ENCODE data around the gene MYO1B. TPM values are rescaled to one million over a fixed set of nuclear protein-coding genes. Genes with fewer than 3 reads are reported as not detected.

MYO1B gene
- total RNA-seq, 1 donor = 246 TPM

GRCh38 chr2:191312163-191312562 lies 67.0 kb downstream of the MYO1B start:
- Histone ChIP-seq H3K4me3 (ENCODE audit: insufficient read depth, low read length) (no peak overlapping the region), H3K36me3 (ENCODE audit: insufficient read depth, low read length) (no peaks in the 10 kb centered on the region), H3K4me2 (ENCODE audit: insufficient read depth, low read length) (no peak overlapping the region), H3K27ac (ENCODE audit: low read depth, low read length) (peak overlapping the region; percentile 24), H4K20me1 (ENCODE audit: insufficient read depth, low read length) (peaks cover 25% of the 10 kb centered on the region), H3K4me1 (ENCODE audit: insufficient read depth, low read length) (peaks cover 20% of the 10 kb centered on the region), H3K9me3 (ENCODE audit: low read depth, low read length) (no peaks in the 10 kb centered on the region), H3K79me2 (ENCODE audit: insufficient read depth, low read length) (peaks cover 94% of the 10 kb centered on the region), H3K27me3 (ENCODE audit: insufficient read depth, low read length) (no peaks in the 10 kb centered on the region), H2AFZ (ENCODE audit: low read length) (no peak overlapping the region)
- TF ChIP-seq CTCF (IDR thresholded peaks at IDR 0.05; ENCODE audit: extremely low read depth, low read depth, low read length) = no peak
- DNase-seq (ENCODE audit: insufficient read length, low spot score, missing footprints) = no peak

- TF ChIP-seq CTCF (IDR thresholded peaks at IDR 0.05; ENCODE audit: extremely low read depth, low read depth, low read length) = no peak
- Histone ChIP-seq H3K4me1 (ENCODE audit: insufficient read depth, low read length) (peaks cover 23% of the 10 kb centered on the region), H3K9me3 (ENCODE audit: low read depth, low read length) (no peaks in the 10 kb centered on the region), H4K20me1 (ENCODE audit: insufficient read depth, low read length) (peaks cover 29% of the 10 kb centered on the region), H3K27ac (ENCODE audit: low read depth, low read length) (no peak overlapping the region), H2AFZ (ENCODE audit: low read length) (no peak overlapping the region), H3K4me2 (ENCODE audit: insufficient read depth, low read length) (no peak overlapping the region), H3K27me3 (ENCODE audit: insufficient read depth, low read length) (no peaks in the 10 kb centered on the region), H3K4me3 (ENCODE audit: insufficient read depth, low read length) (no peak overlapping the region), H3K36me3 (ENCODE audit: insufficient read depth, low read length) (no peaks in the 10 kb centered on the region), H3K79me2 (ENCODE audit: insufficient read depth, low read length) (peaks cover 94% of the 10 kb centered on the region)
- no peak for DNase-seq (ENCODE audit: insufficient read length, low spot score, missing footprints)
Measured at GRCh38 chr2:191312662-191313061, 67.5 kb downstream of the MYO1B start.

GRCh38 chr2:191314697-191315364 lies 69.6 kb downstream of the MYO1B start:
- H3K79me2 ChIP-seq (ENCODE audit: insufficient read depth, low read length) = peaks cover 89% of the 10 kb centered on the region

More at GRCh38 chr2:191314697-191315364, 69.6 kb downstream of the MYO1B start:
- Histone ChIP-seq H3K4me3 (ENCODE audit: insufficient read depth, low read length) (no peak overlapping the region), H3K9me3 (ENCODE audit: low read depth, low read length) (no peaks in the 10 kb centered on the region), H4K20me1 (ENCODE audit: insufficient read depth, low read length) (peaks cover 36% of the 10 kb centered on the region), H2AFZ (ENCODE audit: low read length) (no peak overlapping the region), H3K27ac (ENCODE audit: low read depth, low read length) (no peak overlapping the region), H3K4me1 (ENCODE audit: insufficient read depth, low read length) (peaks cover 45% of the 10 kb centered on the region), H3K36me3 (ENCODE audit: insufficient read depth, low read length) (no peaks in the 10 kb centered on the region), H3K4me2 (ENCODE audit: insufficient read depth, low read length) (no peak overlapping the region), H3K27me3 (ENCODE audit: insufficient read depth, low read length) (no peaks in the 10 kb centered on the region)
- DNase-seq (ENCODE audit: insufficient read length, low spot score, missing footprints) = no peak
- no peak for TF ChIP-seq CTCF (IDR thresholded peaks at IDR 0.05; ENCODE audit: extremely low read depth, low read depth, low read length)

Measured in osteoblast (primary cell).